ENCODE measurements around the gene SOS2.
A peak's percentile ranks its signal among the peaks of the same experiment; 100 is the strongest.

Gene SOS2

GRCh38 chr14:50231475-50232275 is at the start of gene SOS2:
Gene SOS2, minus strand, starts transcription at chr14:50231578. Its CDS starts 295 bp downstream, at chr14:50231283.
- peak within 1 kb of the TSS; percentile 66 for H3K27ac ChIP-seq (ENCODE audit: low read depth, low read length)
- H3K79me2 ChIP-seq (ENCODE audit: insufficient read depth, low read length): peaks cover 39% of the 10 kb centered on the region
- no peaks in the 10 kb centered on the region for H3K9me3 ChIP-seq (ENCODE audit: insufficient read depth, low read length)
- TF ChIP-seq, protein P1, sequence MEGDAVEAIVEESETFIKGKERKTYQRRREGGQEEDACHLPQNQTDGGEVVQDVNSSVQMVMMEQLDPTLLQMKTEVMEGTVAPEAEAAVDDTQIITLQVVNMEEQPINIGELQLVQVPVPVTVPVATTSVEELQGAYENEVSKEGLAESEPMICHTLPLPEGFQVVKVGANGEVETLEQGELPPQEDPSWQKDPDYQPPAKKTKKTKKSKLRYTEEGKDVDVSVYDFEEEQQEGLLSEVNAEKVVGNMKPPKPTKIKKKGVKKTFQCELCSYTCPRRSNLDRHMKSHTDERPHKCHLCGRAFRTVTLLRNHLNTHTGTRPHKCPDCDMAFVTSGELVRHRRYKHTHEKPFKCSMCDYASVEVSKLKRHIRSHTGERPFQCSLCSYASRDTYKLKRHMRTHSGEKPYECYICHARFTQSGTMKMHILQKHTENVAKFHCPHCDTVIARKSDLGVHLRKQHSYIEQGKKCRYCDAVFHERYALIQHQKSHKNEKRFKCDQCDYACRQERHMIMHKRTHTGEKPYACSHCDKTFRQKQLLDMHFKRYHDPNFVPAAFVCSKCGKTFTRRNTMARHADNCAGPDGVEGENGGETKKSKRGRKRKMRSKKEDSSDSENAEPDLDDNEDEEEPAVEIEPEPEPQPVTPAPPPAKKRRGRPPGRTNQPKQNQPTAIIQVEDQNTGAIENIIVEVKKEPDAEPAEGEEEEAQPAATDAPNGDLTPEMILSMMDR (IDR thresholded peaks at IDR 0.05; ENCODE audit: insufficient read depth, low read length, poor library complexity, severe bottlenecking): no peak
- no peak for TF ChIP-seq EZH2phosphoT487 (conservative IDR thresholded peaks at IDR 0.05; ENCODE audit: low read length)
- no peaks in the 10 kb centered on the region; the same call in 1 of the 2 replicates for H4K20me1 ChIP-seq (ENCODE audit: low read depth, low read length)
- peak within 1 kb of the TSS; percentile 95 for H2AFZ ChIP-seq (ENCODE audit: low read depth, low read length, severe bottlenecking)
- no peaks in the 10 kb centered on the region for H3K9me2 ChIP-seq (replicated peaks; ENCODE audit: insufficient read depth, low read length)
- H3K4me2 ChIP-seq (ENCODE audit: low read depth, low read length, poor library complexity, severe bottlenecking): peak within 1 kb of the TSS; percentile 87
- H3F3A ChIP-seq (ENCODE audit: insufficient read depth): peaks cover 16% of the 10 kb centered on the region; the same call in 1 of the 2 replicates
- H3K27me3 ChIP-seq (ENCODE audit: low read length): no peaks in the 10 kb centered on the region
- peak within 1 kb of the TSS; percentile 80 for H3K9ac ChIP-seq (ENCODE audit: low read length)
- H3K4me3 ChIP-seq (ENCODE audit: insufficient read depth, low read length, poor library complexity, severe bottlenecking): peak within 1 kb of the TSS; percentile 81
- no peaks in the 10 kb centered on the region for H3K36me3 ChIP-seq (ENCODE audit: low read length)

GRCh38 chr14:50272498-50272897 is 41.1 kb upstream of the SOS2 start:
- Histone ChIP-seq H3K4me3 (ENCODE audit: insufficient read depth, low read length, poor library complexity, severe bottlenecking) (no peak overlapping the region), H3K9me2 (replicated peaks; ENCODE audit: insufficient read depth, low read length) (no peaks in the 10 kb centered on the region), H2AFZ (ENCODE audit: low read depth, low read length, severe bottlenecking) (no peak overlapping the region), H4K20me1 (ENCODE audit: low read depth, low read length) (no peaks in the 10 kb centered on the region), H3K4me2 (ENCODE audit: low read depth, low read length, poor library complexity, severe bottlenecking) (no peak overlapping the region), H3K27me3 (ENCODE audit: low read length) (no peaks in the 10 kb centered on the region), H3K36me3 (ENCODE audit: low read length) (no peaks in the 10 kb centered on the region), H3K9ac (ENCODE audit: low read length) (no peak overlapping the region), H3F3A (ENCODE audit: insufficient read depth) (no peaks in the 10 kb centered on the region), H3K79me2 (ENCODE audit: insufficient read depth, low read length) (no peaks in the 10 kb centered on the region), H3K9me3 (ENCODE audit: insufficient read depth, low read length) (no peaks in the 10 kb centered on the region), H3K27ac (ENCODE audit: low read depth, low read length) (no peak overlapping the region)
- TF ChIP-seq EZH2phosphoT487 (conservative IDR thresholded peaks at IDR 0.05; ENCODE audit: low read length): no peak
- TF ChIP-seq, protein P1 (IDR thresholded peaks at IDR 0.05; ENCODE audit: insufficient read depth, low read length, poor library complexity, severe bottlenecking): no peak

DNA sequence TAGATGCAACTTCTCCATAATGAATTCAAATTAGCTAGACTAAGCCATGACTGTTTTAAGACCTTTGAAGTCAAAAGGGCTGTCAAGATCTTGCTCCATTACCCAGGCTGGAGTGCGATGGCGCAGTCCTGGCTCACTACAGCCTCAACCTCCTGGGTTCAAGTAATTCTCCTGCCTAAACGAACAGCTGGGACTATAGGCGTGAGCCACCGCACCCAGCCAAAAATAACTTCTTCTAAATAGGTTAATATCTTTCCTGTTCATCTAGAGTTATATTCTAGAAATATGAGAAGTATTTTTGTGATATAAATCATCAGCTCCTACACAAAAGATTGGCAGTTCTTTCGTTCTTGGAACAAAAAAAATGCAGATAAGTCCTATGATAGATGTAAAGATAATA is 39.6 kb upstream of the SOS2 start:
- Histone ChIP-seq H4K20me1 (ENCODE audit: low read depth, low read length) (no peaks in the 10 kb centered on the region), H3K9me3 (ENCODE audit: insufficient read depth, low read length) (no peaks in the 10 kb centered on the region), H3K27me3 (ENCODE audit: low read length) (no peaks in the 10 kb centered on the region), H3K79me2 (ENCODE audit: insufficient read depth, low read length) (no peaks in the 10 kb centered on the region), H2AFZ (ENCODE audit: low read depth, low read length, severe bottlenecking) (no peak overlapping the region), H3K36me3 (ENCODE audit: low read length) (no peaks in the 10 kb centered on the region), H3K9me2 (replicated peaks; ENCODE audit: insufficient read depth, low read length) (no peaks in the 10 kb centered on the region), H3K9ac (ENCODE audit: low read length) (no peak overlapping the region), H3K27ac (ENCODE audit: low read depth, low read length) (no peak overlapping the region), H3K4me2 (ENCODE audit: low read depth, low read length, poor library complexity, severe bottlenecking) (no peak overlapping the region), H3K4me3 (ENCODE audit: insufficient read depth, low read length, poor library complexity, severe bottlenecking) (no peak overlapping the region), H3F3A (ENCODE audit: insufficient read depth) (no peaks in the 10 kb centered on the region)
- TF ChIP-seq, protein P1 (IDR thresholded peaks at IDR 0.05; ENCODE audit: insufficient read depth, low read length, poor library complexity, severe bottlenecking): no peak
- no peak for TF ChIP-seq EZH2phosphoT487 (conservative IDR thresholded peaks at IDR 0.05; ENCODE audit: low read length)

All from SU-DHL-6 (cell line).